Gastroesophageal sphincter (tissue), 3 donors: Measurements from ENCODE around the gene CNKSR3.

Source experiments
- CTCF ChIP-seq, 4 experiments: fragments of 200-600 bp in 2 of 4; fragments of 450-650 bp in 2 of 4; sonication (generic) in 1 of 4; IDR thresholded peaks; one replicate each; pipeline ENCODE4 v1.5.1; 2017 to 2019; ENCODE audit warnings: antibody characterized with exemption in 4 of 4, mild to moderate bottlenecking in 2 of 4, moderate library complexity in 2 of 4
- POLR2A ChIP-seq, 2 donors: fragments of 450-650 bp; IDR thresholded peaks; one replicate each; pipeline ENCODE4 v1.6.1; 2017; ENCODE audit warnings: antibody characterized with exemption in 2 of 2, mild to moderate bottlenecking in 2 of 2, moderate library complexity in 1 of 2

DNA sequence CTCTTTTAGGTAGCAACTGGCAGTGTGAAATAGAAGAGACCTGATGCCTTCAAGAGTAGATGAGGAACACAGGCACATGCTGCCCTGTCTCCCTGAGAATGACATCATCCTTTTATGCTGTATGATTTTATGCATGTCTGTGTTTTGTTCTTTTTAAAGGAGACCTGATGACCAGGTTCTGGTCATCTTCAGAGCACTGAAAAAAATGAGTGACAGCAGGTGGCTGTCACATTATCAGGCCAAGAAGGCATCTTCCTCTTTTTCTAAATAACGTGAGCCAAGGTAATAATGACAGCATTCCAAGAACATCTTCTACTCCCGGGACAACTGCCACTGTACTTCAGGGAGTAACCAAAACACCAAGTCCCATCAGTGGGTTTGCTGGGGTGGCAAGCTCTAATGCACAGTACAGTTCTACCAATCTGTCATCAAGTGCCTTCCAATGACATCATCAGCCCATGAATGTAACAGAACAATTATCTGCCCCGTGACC is 28.9 kb downstream of the CNKSR3 start:
- TF ChIP-seq CTCF (IDR thresholded peaks at IDR 0.05) (no peak), POLR2A (IDR thresholded peaks at IDR 0.05) (no peak)
